Cardiac septum (tissue), 1 donor: Measurements from ENCODE around the gene ADGRL3. TPM values are rescaled to one million over a fixed set of nuclear protein-coding genes. Genes with fewer than 3 reads are reported as not detected.

ENCODE experiments used
- DNase-seq: peaks from one replicate; pipeline ENCODE4 v3.0.0-alpha.2; 2020; ENCODE audit warnings: low spot score
- intact Hi-C: fragments of 100-400 bp; cut with DNase I; formaldehyde crosslinking; loops from one replicate; pipeline ENCODE4 v1.14.0; 2022
- total RNA-seq: library from RNA; stranded (reverse); fragmentation: NEBNext Ultra II Directional; extraction: Animal tissue kit (Norgen Biotek cat#: 25700); gene quantifications from one replicate; pipeline ENCODE4 v1.2.1, GENCODE V29; 2021
- donor health status: DM: no; HTN: no; CAD: no.

Gene ADGRL3
- total RNA-seq, 1 donor from 2014 or later = 15.3 TPM

DNA sequence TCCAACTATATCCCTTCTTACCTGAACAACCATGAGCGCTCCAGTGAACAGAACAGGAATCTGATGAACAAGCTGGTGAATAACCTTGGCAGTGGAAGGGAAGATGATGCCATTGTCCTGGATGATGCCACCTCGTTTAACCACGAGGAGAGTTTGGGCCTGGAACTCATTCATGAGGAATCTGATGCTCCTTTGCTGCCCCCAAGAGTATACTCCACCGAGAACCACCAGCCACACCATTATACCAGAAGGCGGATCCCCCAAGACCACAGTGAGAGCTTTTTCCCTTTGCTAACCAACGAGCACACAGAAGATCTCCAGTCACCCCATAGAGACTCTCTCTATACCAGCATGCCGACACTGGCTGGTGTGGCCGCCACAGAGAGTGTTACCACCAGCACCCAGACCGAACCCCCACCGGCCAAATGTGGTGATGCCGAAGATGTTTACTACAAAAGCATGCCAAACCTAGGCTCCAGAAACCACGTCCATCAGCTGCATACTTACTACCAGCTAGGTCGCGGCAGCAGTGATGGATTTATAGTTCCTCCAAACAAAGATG, 870.2 kb downstream of the ADGRL3 start:
- intact Hi-C loops = no loop called here
- DNase-seq = no peak

- DNase-seq = no peak
- intact Hi-C loops = no loop called here
These were observed 875.0 kb downstream of the ADGRL3 start for GRCh38 chr4:62075089-62075488.

DNA sequence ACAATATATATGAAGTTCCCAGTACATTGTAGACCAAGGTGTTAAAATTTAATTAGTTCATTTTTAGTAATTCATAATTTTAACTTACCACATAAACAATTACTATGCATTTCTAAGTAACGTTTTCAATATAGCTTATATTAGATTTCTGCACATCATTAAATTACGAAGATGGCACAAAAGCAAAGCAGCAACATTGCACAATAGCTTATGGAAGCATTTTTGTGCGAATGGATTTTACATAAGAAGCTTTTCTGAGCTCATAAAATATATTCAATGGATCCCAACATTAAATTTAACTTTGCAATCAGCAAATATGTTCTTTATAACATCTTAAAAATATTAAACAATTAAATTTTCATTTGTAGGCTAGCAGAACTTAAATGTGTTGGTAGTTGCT, 875.4 kb downstream of the ADGRL3 start:
- DNase-seq = no peak
- intact Hi-C loops = no loop called here

DNA sequence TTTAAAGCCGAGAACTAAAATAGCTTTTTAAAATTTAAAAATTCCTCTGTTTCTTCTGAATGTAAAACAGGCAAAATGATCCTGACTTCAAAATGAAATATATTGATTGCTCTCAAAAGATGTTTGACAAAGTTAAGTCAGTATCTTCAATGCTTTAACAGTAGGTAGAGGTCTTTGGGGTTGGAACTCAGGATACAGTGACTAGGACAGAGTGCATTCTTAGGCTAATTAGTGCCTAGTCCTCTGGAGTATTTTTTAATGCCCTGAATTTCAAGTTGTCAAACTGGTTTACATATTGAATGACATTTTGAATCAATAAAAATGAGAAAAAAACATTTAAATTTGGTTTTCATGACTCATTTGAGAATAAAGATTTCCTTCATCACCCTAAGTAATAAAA, 877.3 kb downstream of the ADGRL3 start:
- no peak for DNase-seq
- intact Hi-C loops = no loop called here

DNA sequence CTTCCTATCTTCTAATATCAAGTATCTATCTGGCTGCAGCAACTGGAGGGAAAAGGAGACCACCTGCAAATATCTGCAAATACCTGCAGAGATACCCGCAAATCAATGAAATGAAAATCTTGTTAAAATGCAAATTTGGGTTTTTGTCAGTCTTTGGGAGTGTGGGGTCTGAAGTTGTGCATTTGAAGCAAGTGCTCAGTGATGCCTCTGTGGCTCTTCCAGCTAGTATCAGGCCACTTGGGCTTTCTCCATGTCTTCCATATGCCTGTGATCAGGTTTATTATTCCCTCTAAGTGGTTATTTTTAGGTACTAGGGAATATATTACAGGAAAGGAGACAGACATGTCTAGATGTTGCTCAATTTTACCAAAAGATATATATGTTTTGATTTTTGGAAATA, 880.3 kb downstream of the ADGRL3 start:
- intact Hi-C loops = no loop called here

GRCh38 chr4:62087706-62088105, 887.6 kb downstream of the ADGRL3 start:
- intact Hi-C loops = no loop called here

More for the DNA sequence above, 880.3 kb downstream of the ADGRL3 start:
- no peak for DNase-seq

GRCh38 chr4:62093735-62094134, 893.6 kb downstream of the ADGRL3 start:
- DNase-seq = no peak
- intact Hi-C loops = no loop called here

More at GRCh38 chr4:62087706-62088105, 887.6 kb downstream of the ADGRL3 start:
- no peak for DNase-seq

- intact Hi-C loops = no loop called here
- no peak for DNase-seq
These were observed 896.8 kb downstream of the ADGRL3 start for GRCh38 chr4:62096881-62097280.

- DNase-seq = no peak
- intact Hi-C loops = no loop called here
These were observed 915.1 kb downstream of the ADGRL3 start for GRCh38 chr4:62115216-62115615.

DNA sequence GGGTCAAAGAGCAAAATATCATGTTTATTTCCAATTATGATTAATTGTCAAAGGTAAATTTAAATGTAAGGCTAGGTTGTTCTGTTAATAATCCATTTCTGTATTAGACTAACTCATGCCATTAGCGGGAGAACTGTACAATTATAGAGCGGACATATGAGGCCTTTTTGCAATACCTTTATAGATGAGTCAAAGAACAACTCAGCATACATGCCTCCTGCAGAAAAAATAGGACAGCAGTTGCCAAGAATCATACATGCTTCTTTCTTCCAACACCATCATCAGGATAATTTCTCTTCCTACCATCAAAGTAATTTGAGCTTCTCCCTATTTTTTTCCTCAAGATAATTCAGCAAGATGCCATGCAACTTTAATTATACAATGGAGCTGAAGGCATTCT, 917.8 kb downstream of the ADGRL3 start:
- DNase-seq = no peak
- intact Hi-C loops = no loop called here

GRCh38 chr4:62118558-62118957, 918.4 kb downstream of the ADGRL3 start:
- no peak for DNase-seq
- intact Hi-C loops = no loop called here

- DNase-seq = no peak
- intact Hi-C loops = no loop called here
These were observed 919.1 kb downstream of the ADGRL3 start for GRCh38 chr4:62119195-62119594.

DNA sequence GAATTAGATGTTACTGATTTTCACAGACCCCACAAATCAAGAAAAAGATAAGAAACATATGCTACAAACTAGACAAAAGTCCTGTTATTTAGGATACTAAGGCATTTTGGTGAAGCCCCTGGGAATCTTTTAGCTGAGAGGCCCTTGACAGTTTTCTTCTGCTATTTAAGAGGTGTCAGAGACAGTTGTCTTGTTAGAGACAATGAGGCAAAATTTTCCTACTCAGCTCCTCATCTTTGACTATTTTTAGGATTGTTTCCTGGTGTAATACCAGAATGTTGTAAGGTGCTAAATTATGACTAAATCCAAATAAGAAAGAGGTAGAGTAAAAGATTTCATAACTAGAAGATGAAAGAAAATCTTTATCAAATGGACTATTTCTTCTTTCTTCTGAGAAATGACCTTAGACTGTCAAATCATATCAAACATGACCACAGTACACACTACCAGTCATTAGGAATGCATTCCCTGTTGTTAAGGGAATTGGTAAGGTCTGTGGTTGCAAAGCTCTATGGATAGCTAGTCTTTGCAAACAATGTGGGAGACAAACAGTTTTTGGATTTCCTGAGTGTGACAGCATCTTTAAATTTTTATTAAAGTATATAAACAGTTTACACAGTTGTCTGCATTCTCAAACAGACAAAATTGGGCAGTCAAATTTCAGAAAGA, 926.1 kb downstream of the ADGRL3 start:
- intact Hi-C loops = no loop called here
- DNase-seq = no peak
